ENCODE measurements around the gene VSTM2A. TPM values are rescaled to one million over a fixed set of nuclear protein-coding genes. Genes with fewer than 3 reads are reported as not detected.
A peak's percentile ranks its signal among the peaks of the same experiment; 100 is the strongest.

The VSTM2A gene
- total RNA-seq, 1 experiment from 2014 or later = not detected

GRCh38 chr7:54615537-54615936 lies 73.4 kb downstream of the VSTM2A start:
- DNase-seq (ENCODE audit: low read depth) = peak; percentile 43

Other genes with a start within 250 kb of the VSTM2A start
- gene SEC61G, start 216.8 kb downstream of the VSTM2A start, total RNA-seq (2014; rRNA removed) = 1,569 and 2,585 TPM in 2 replicates